ENCODE results near the gene LRRC25.

LRRC25 gene

DNA sequence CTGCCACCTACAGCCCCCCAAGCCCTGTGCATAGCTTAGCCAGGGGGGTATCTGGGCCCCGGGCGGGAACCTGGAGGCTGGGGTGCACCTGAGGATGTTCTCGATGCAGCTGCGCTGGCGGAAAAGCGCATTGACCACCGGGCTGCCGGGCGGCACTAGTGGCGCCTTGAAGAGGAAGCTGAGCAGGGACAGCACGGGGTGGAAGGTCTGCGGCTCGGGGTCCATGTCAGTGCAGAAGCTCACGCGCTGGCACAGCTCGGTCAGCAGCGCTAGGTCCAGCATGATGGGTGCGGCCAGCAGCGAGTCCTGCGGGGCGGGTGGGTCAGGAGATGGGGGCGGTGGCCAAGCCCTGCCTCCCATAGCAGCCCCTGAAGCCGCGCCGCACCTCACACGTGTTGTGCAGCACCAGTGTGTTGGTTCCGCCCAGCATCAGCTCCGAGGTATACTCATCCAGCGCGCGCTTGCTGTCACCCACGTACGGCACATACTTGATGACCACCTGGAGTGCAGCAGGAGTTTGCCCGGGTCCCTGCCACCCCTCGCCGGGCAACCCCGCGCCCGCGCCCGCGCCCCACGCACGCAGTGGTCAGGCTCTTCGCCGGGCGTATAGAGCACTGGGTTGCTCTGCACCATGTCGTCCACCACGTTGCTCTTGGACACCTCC lies 37.9 kb upstream of the LRRC25 start:
- H3K23ac ChIP-seq (ENCODE audit: low read length in 2 of 2), result no peak overlapping the region
- H2BK15ac ChIP-seq (ENCODE audit: low read depth, poor library complexity, severe bottlenecking), result no peak overlapping the region
- H3K36me3 ChIP-seq (ENCODE audit: control insufficient read depth in 1 of 2, insufficient read depth in 2 of 2, low read depth in 1 of 2, low read length in 2 of 2), result peaks cover 16 to 51% of the 10 kb centered on the region in 2 experiments
- no peaks in the 10 kb centered on the region for H3K9me3 ChIP-seq (ENCODE audit: control insufficient read depth, low read length)
- H3K27me3 ChIP-seq (ENCODE audit: control insufficient read depth in 1 of 2, insufficient read depth in 1 of 2, low read length in 2 of 2), result no peaks in the 10 kb centered on the region
- H2BK12ac ChIP-seq (ENCODE audit: low read length in 2 of 2), result peak overlapping the region in 1 of 2 experiments; percentile 24
- H2BK5ac ChIP-seq (ENCODE audit: low read depth, low read length, poor library complexity, severe bottlenecking), result no peak overlapping the region
- H4K8ac ChIP-seq (ENCODE audit: low read length), result no peak overlapping the region
- 97% methylated on average over 49 of the region's 49 CpGs for WGBS
- peaks cover 15% of the 10 kb centered on the region for H3K79me1 ChIP-seq (replicated peaks; ENCODE audit: low read length, poor library complexity, severe bottlenecking)
- H3K27ac ChIP-seq (ENCODE audit: low read length, poor library complexity, severe bottlenecking), result no peak overlapping the region
- no peak overlapping the region for H3K4me3 ChIP-seq (ENCODE audit: insufficient read depth in 1 of 2, low read depth in 1 of 2, low read length in 2 of 2)
- H2AK5ac ChIP-seq (ENCODE audit: low read length, severe bottlenecking), result no peak overlapping the region
- no peak overlapping the region for H2BK120ac ChIP-seq (ENCODE audit: low read depth, low read length)
- H3K18ac ChIP-seq (ENCODE audit: low read depth in 1 of 2, low read length in 2 of 2), result no peak overlapping the region
- H3K4me1 ChIP-seq (ENCODE audit: control insufficient read depth, insufficient read depth, low read depth, low read length), result peaks cover 81% of the 10 kb centered on the region
- H2AFZ ChIP-seq (ENCODE audit: low read depth, low read length), result no peak overlapping the region
- H4K91ac ChIP-seq (ENCODE audit: low read length), result peak overlapping the region; percentile 48
- H3K9ac ChIP-seq (ENCODE audit: low read length), result no peak overlapping the region
- no peak overlapping the region for H3K4me2 ChIP-seq (ENCODE audit: low read length, poor library complexity, severe bottlenecking)
- no peak for DNase-seq
- no peak overlapping the region for H3K4ac ChIP-seq (ENCODE audit: low read depth in 1 of 2, low read length in 2 of 2)
- no peak overlapping the region for H3K14ac ChIP-seq (ENCODE audit: low read length in 2 of 2)

DNA sequence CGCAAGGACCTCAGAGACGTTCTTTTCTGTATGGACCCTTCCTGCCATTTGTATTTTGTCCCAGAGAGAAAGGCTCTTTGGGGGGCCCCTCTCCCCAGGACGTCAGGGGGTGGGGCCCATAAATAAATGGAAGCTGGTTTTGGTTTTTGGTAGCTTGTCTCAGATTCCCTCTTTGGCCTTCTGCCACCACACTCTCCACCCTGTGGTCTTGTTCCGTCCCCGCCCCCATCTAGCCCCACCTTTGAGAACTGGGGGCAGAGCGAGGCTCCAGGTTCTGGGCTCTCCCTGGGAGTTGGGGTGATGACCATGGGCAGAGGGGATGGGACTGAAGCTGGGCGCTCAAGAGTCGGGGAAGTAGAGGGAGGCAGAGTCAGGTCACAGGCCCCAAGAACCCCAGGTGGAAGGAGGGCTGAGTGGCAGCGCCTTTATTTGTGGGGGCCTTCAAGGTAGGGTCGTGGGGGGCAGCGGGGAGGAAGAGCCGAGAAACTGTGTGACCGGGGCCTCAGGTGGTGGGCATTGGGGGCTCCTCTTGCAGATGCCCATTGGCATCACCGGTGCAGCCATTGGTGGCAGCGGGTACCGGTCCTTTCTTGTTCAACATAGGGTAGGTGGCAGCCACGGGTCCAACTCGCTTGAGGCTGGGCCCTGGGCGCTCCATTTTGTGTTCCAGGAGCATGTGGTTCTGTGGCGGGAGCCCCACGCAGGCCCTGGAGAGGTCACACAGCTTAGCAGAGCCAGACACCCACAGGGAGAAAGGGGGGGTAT lies 37.2 kb upstream of the LRRC25 start:
- peaks cover 81% of the 10 kb centered on the region for H3K4me1 ChIP-seq (ENCODE audit: control insufficient read depth, insufficient read depth, low read depth, low read length)
- WGBS, result 95% methylated on average over 18 of the region's 21 CpGs
- H2BK15ac ChIP-seq (ENCODE audit: low read depth, poor library complexity, severe bottlenecking), result peak overlapping the region; percentile 35
- H3K27ac ChIP-seq (ENCODE audit: low read length, poor library complexity, severe bottlenecking), result no peak overlapping the region
- no peak overlapping the region for H2BK5ac ChIP-seq (ENCODE audit: low read depth, low read length, poor library complexity, severe bottlenecking)
- peaks cover 19% of the 10 kb centered on the region for H3K79me1 ChIP-seq (replicated peaks; ENCODE audit: low read length, poor library complexity, severe bottlenecking)
- no peak overlapping the region for H3K23ac ChIP-seq (ENCODE audit: low read length in 2 of 2)
- no peak overlapping the region for H2BK120ac ChIP-seq (ENCODE audit: low read depth, low read length)
- no peak overlapping the region for H4K8ac ChIP-seq (ENCODE audit: low read length)
- H3K18ac ChIP-seq (ENCODE audit: low read depth in 1 of 2, low read length in 2 of 2), result no peak overlapping the region
- DNase-seq, result no peak
- H4K91ac ChIP-seq (ENCODE audit: low read length), result no peak overlapping the region
- H2BK12ac ChIP-seq (ENCODE audit: low read length in 2 of 2), result peak overlapping the region in 1 of 2 experiments; percentile 24
- H3K4me3 ChIP-seq (ENCODE audit: insufficient read depth in 1 of 2, low read depth in 1 of 2, low read length in 2 of 2), result no peak overlapping the region
- H3K9me3 ChIP-seq (ENCODE audit: control insufficient read depth, low read length), result no peaks in the 10 kb centered on the region
- H2AFZ ChIP-seq (ENCODE audit: low read depth, low read length), result no peak overlapping the region
- no peak overlapping the region for H3K4me2 ChIP-seq (ENCODE audit: low read length, poor library complexity, severe bottlenecking)
- H3K4ac ChIP-seq (ENCODE audit: low read depth in 1 of 2, low read length in 2 of 2), result no peak overlapping the region
- no peak overlapping the region for H2AK5ac ChIP-seq (ENCODE audit: low read length, severe bottlenecking)
- H3K9ac ChIP-seq (ENCODE audit: low read length), result no peak overlapping the region
- no peaks in the 10 kb centered on the region for H3K27me3 ChIP-seq (ENCODE audit: control insufficient read depth in 1 of 2, insufficient read depth in 1 of 2, low read length in 2 of 2)
- no peak overlapping the region for H3K14ac ChIP-seq (ENCODE audit: low read length in 2 of 2)
- H3K36me3 ChIP-seq (ENCODE audit: control insufficient read depth in 1 of 2, insufficient read depth in 2 of 2, low read depth in 1 of 2, low read length in 2 of 2), result peaks cover 16 to 48% of the 10 kb centered on the region in 2 experiments

DNA sequence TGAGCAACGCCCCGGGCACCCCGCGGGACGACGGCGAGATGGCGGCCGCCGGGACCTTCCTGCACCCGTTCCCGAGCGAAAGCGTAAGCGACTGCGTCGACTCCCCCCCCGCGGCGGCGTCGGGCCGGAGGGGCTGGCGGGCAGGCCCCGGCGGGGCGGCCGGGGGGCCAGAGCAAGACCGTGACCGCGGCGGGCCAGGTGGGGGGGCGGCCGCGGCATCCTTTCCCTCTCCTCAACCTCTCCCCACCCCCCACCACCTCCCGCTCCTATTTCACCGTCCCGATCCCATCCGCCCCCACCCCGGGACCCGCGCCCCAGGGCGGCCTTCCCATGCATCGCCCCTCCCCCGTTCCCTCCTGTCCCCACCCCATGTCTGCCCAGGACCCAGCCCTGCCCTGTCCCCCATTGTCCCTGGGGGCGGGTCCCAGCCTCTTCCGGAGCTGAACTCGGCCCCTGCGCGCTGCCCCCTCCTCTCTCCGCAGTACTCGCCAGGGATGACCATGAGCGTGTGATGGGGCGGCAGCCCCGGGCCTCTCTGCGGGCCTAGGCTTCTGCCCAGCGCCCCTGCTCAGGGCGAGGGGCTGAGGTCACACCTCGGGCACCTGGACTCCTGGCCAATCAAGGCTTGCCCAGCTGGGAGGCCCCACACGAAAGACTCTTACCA lies 36.4 kb upstream of the LRRC25 start:
- H2BK5ac ChIP-seq (ENCODE audit: low read depth, low read length, poor library complexity, severe bottlenecking), result no peak overlapping the region
- H2BK12ac ChIP-seq (ENCODE audit: low read length in 2 of 2), result peak overlapping the region in 1 of 2 experiments; percentile 29
- peak overlapping the region; percentile 46 for H4K91ac ChIP-seq (ENCODE audit: low read length)
- DNase-seq, result no peak
- H3K27ac ChIP-seq (ENCODE audit: low read length, poor library complexity, severe bottlenecking), result peak overlapping the region; percentile 3
- H3K36me3 ChIP-seq (ENCODE audit: control insufficient read depth in 1 of 2, insufficient read depth in 2 of 2, low read depth in 1 of 2, low read length in 2 of 2), result peaks cover 16 to 48% of the 10 kb centered on the region in 2 experiments
- WGBS, result 26% methylated on average over 24 of the region's 60 CpGs
- peak overlapping the region; percentile 84 for H2BK120ac ChIP-seq (ENCODE audit: low read depth, low read length)
- H3K23ac ChIP-seq (ENCODE audit: low read length in 2 of 2), result no peak overlapping the region
- H3K27me3 ChIP-seq (ENCODE audit: control insufficient read depth in 1 of 2, insufficient read depth in 1 of 2, low read length in 2 of 2), result no peaks in the 10 kb centered on the region
- H2AFZ ChIP-seq (ENCODE audit: low read depth, low read length), result no peak overlapping the region
- H3K79me1 ChIP-seq (replicated peaks; ENCODE audit: low read length, poor library complexity, severe bottlenecking), result peaks cover 19% of the 10 kb centered on the region
- no peak overlapping the region for H2BK15ac ChIP-seq (ENCODE audit: low read depth, poor library complexity, severe bottlenecking)
- H3K4ac ChIP-seq (ENCODE audit: low read depth in 1 of 2, low read length in 2 of 2), result no peak overlapping the region
- H3K9me3 ChIP-seq (ENCODE audit: control insufficient read depth, low read length), result no peaks in the 10 kb centered on the region
- peak overlapping the region in 1 of 2 experiments; percentile 32 for H3K4me3 ChIP-seq (ENCODE audit: insufficient read depth in 1 of 2, low read depth in 1 of 2, low read length in 2 of 2)
- no peak overlapping the region for H3K9ac ChIP-seq (ENCODE audit: low read length)
- no peak overlapping the region for H3K14ac ChIP-seq (ENCODE audit: low read length in 2 of 2)
- H3K4me1 ChIP-seq (ENCODE audit: control insufficient read depth, insufficient read depth, low read depth, low read length), result peaks cover 81% of the 10 kb centered on the region
- no peak overlapping the region for H2AK5ac ChIP-seq (ENCODE audit: low read length, severe bottlenecking)
- H3K4me2 ChIP-seq (ENCODE audit: low read length, poor library complexity, severe bottlenecking), result peak overlapping the region; percentile 57
- H3K18ac ChIP-seq (ENCODE audit: low read depth in 1 of 2, low read length in 2 of 2), result peak overlapping the region; percentile 54 to 65
- peak overlapping the region; percentile 86 for H4K8ac ChIP-seq (ENCODE audit: low read length)
